Neural cell (in vitro differentiated cells): Measurements from ENCODE around the gene QSOX2. TPM values are rescaled to one million over a fixed set of nuclear protein-coding genes. Genes with fewer than 3 reads are reported as not detected.

Source experiments
- H2AFZ ChIP-seq: fragments of 200-600, 300-800 bp; sonication (generic), shearing (Covaris generic); 2 replicates; pipeline ENCODE4 v1.6.0; 2014; ENCODE audit warnings: low read depth, mild to moderate bottlenecking, antibody characterized with exemption, low read length, moderate library complexity
- H3F3A ChIP-seq: fragments of 200-600 bp; shearing (Covaris generic); 2 replicates; pipeline ENCODE4 v1.6.1; 2016; ENCODE audit warnings: mild to moderate bottlenecking, moderate library complexity, mixed read lengths, antibody characterized with exemption, low read length; ENCODE audit not compliant: insufficient read depth, poor library complexity, severe bottlenecking
- H3K27ac ChIP-seq: fragments of 200-600, 300-800 bp; sonication (generic), shearing (Covaris generic); 2 replicates; pipeline ENCODE4 v1.5.1; 2014; ENCODE audit warnings: mild to moderate bottlenecking, low read length, moderate library complexity
- H3K27me3 ChIP-seq: fragments of 300-800, 200-600 bp; sonication (generic), shearing (Covaris generic); 2 replicates; pipeline ENCODE4 v1.6.0; 2014; ENCODE audit warnings: mild to moderate bottlenecking, low read depth, low read length, moderate library complexity; ENCODE audit not compliant: insufficient read depth
- H3K36me3 ChIP-seq: fragments of 300-800, 200-600 bp; sonication (generic), shearing (Covaris generic); 2 replicates; pipeline ENCODE4 v1.5.1; 2014; ENCODE audit warnings: mild to moderate bottlenecking, antibody characterized with exemption, low read length, moderate library complexity; ENCODE audit not compliant: insufficient read depth
- H3K4me2 ChIP-seq: fragments of 300-800, 200-600 bp; sonication (generic), shearing (Covaris generic); 2 replicates; pipeline ENCODE4 v1.6.0; 2014; ENCODE audit warnings: mild to moderate bottlenecking, low read length
- H3K4me3 ChIP-seq: fragments of 300-800, 200-600 bp; sonication (generic), shearing (Covaris generic); 2 replicates; pipeline ENCODE4 v1.5.1; 2014; ENCODE audit warnings: mild to moderate bottlenecking, low read length, moderate library complexity
- H3K79me2 ChIP-seq: fragments of 200-600 bp; shearing (Covaris generic); replicated peaks from 2 replicates; pipeline ENCODE4 v1.6.0; 2014; ENCODE audit warnings: mild to moderate bottlenecking, low read length, moderate library complexity; ENCODE audit not compliant: insufficient read depth
- H3K9ac ChIP-seq: fragments of 300-800, 200-600 bp; sonication (generic), shearing (Covaris generic); 2 replicates; pipeline ENCODE4 v1.6.1; 2016; ENCODE audit warnings: mild to moderate bottlenecking, low read length, mixed read lengths
- H3K9me2 ChIP-seq: fragments of 200-600 bp; shearing (Covaris generic); 2 replicates; pipeline ENCODE4 v1.6.1; 2016; ENCODE audit warnings: mild to moderate bottlenecking, low read length, mixed read lengths; ENCODE audit not compliant: insufficient read depth
- H3K9me3 ChIP-seq: fragments of 200-600, 300-800 bp; sonication (generic), shearing (Covaris generic); 2 replicates; pipeline ENCODE4 v1.6.1; 2016; ENCODE audit warnings: mild to moderate bottlenecking, mixed run types, low read length, moderate library complexity, mixed read lengths
- H4K20me1 ChIP-seq: fragments of 200-600 bp; shearing (Covaris generic); 2 replicates; pipeline ENCODE4 v1.6.1; 2016; ENCODE audit warnings: mild to moderate bottlenecking, mixed run types; ENCODE audit not compliant: insufficient read depth
- CTCF ChIP-seq: fragments of 450-650 bp; IDR thresholded peaks from 2 replicates; pipeline ENCODE4 v1.5.1; 2014; ENCODE audit warnings: antibody characterized with exemption, mild to moderate bottlenecking, moderate library complexity; ENCODE audit not compliant: poor library complexity, severe bottlenecking
- EP300 ChIP-seq: fragments of 450-650 bp; conservative IDR thresholded peaks from 2 replicates; pipeline ENCODE4 v1.6.1; 2014; ENCODE audit warnings: antibody characterized with exemption, mild to moderate bottlenecking, moderate library complexity; ENCODE audit not compliant: poor library complexity, severe bottlenecking
- EZH2 ChIP-seq: fragments of 200-600, 300-800 bp; shearing (Covaris generic), sonication (generic); IDR thresholded peaks from 2 replicates; pipeline ENCODE4 v1.6.1; 2014; ENCODE audit warnings: antibody characterized with exemption, low read length, borderline replicate concordance, mild to moderate bottlenecking; ENCODE audit not compliant: insufficient read depth, poor library complexity, severe bottlenecking
- MXI1 ChIP-seq: fragments of 450-650 bp; conservative IDR thresholded peaks from 2 replicates; pipeline ENCODE4 v1.6.1; 2014; ENCODE audit warnings: antibody characterized with exemption, mild to moderate bottlenecking; ENCODE audit not compliant: poor library complexity, severe bottlenecking
- POLR2AphosphoS5 ChIP-seq: IDR thresholded peaks from 2 replicates; pipeline ENCODE4 v1.6.1; 2012
- RAD21 ChIP-seq: fragments of 450-650 bp; conservative IDR thresholded peaks from 2 replicates; pipeline ENCODE4 v1.6.1; 2014; ENCODE audit warnings: antibody characterized with exemption, mild to moderate bottlenecking, moderate library complexity
- SMC3 ChIP-seq: fragments of 450-650 bp; conservative IDR thresholded peaks from 2 replicates; pipeline ENCODE4 v1.6.1; 2014; ENCODE audit warnings: antibody characterized with exemption, mild to moderate bottlenecking, moderate library complexity; ENCODE audit not compliant: poor library complexity
- TAF1 ChIP-seq: IDR thresholded peaks from 2 replicates; pipeline ENCODE4 v1.6.1; 2012; ENCODE audit warnings: low read depth
- polyA plus RNA-seq: library from polyadenylated mRNA; depleted of rRNA; stranded (reverse); fragments of >200 nt; gene quantifications from 2 replicates; pipeline ENCODE4 v1.2.3, GENCODE V29; 2014
- TF ChIP-seq, protein P1 (sequence below): IDR thresholded peaks from 2 replicates; pipeline ENCODE4 v1.6.1; 2012; ENCODE audit warnings: borderline replicate concordance

Gene QSOX2
- polyA plus RNA-seq, 1 donor from 2014 or later = 20.7 TPM

- H3K9me3 ChIP-seq = no peaks in the 10 kb centered on the region
- no peak for TF ChIP-seq EP300
- no peak for TF ChIP-seq CTCF
- no peak overlapping the region for H3K4me3 ChIP-seq
- no peaks in the 10 kb centered on the region for H3K27me3 ChIP-seq
- H4K20me1 ChIP-seq = no peaks in the 10 kb centered on the region
- no peak overlapping the region for H3K27ac ChIP-seq
- no peak overlapping the region for H2AFZ ChIP-seq
- no peaks in the 10 kb centered on the region for H3K79me2 ChIP-seq
- H3K9me2 ChIP-seq = no peaks in the 10 kb centered on the region
- no peak overlapping the region for H3K4me2 ChIP-seq
- H3K9ac ChIP-seq = no peak overlapping the region
- H3F3A ChIP-seq = no peaks in the 10 kb centered on the region
- H3K36me3 ChIP-seq = no peaks in the 10 kb centered on the region
Measured at GRCh38 chr9:136265561-136266355, 20.1 kb upstream of the QSOX2 start.

DNA sequence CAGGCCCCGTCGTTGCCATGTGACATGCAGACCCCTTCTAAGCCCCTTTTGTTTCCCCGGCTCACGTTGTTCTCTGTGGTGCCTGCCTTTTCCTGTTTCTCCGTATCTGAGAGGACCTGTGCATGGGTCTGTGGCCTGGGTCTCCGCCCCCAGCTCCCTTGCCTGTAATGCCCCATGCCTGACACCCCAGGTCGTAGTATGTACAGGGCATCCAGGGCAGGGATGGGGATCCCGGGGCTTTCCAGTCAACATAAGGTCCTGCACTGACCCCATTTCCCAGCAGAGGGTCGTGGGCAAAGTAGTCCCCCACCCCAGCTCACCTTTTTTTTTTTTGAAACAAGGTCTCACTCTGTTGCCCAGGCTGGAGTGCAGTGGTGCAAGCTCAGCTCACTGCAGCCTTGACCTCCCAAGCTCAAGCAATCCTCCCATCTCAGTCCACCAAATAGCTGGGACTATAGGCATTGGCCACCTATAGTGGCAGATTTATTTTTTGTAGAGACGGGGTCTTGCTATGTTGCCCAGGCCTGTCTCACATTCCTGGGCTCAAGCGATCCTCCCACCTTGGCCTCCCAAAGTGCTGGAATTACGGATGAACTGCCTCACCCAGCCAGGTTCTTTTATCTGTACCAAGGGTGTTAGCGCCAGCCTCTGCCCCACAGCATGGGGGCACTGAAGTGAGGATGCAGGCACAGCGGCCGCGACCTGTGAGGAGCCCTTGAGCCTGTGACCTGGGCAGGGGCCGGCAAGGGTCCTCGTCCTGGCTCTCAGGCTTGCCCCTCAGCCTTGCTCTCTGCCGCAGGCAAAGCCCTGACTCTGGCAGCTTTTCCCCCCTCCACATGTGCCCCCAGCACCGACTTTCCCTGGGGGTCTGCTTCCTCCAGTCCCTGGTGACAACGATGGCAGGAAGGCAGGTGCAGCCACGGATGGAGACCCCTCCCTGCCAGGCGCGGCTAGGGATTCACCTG lies 19.1 kb upstream of the QSOX2 start:
- H3K4me3 ChIP-seq = no peak overlapping the region
- no peaks in the 10 kb centered on the region for H3K27me3 ChIP-seq
- no peak for TF ChIP-seq SMC3
- no peak for TF ChIP-seq EP300
- TF ChIP-seq, protein P1, sequence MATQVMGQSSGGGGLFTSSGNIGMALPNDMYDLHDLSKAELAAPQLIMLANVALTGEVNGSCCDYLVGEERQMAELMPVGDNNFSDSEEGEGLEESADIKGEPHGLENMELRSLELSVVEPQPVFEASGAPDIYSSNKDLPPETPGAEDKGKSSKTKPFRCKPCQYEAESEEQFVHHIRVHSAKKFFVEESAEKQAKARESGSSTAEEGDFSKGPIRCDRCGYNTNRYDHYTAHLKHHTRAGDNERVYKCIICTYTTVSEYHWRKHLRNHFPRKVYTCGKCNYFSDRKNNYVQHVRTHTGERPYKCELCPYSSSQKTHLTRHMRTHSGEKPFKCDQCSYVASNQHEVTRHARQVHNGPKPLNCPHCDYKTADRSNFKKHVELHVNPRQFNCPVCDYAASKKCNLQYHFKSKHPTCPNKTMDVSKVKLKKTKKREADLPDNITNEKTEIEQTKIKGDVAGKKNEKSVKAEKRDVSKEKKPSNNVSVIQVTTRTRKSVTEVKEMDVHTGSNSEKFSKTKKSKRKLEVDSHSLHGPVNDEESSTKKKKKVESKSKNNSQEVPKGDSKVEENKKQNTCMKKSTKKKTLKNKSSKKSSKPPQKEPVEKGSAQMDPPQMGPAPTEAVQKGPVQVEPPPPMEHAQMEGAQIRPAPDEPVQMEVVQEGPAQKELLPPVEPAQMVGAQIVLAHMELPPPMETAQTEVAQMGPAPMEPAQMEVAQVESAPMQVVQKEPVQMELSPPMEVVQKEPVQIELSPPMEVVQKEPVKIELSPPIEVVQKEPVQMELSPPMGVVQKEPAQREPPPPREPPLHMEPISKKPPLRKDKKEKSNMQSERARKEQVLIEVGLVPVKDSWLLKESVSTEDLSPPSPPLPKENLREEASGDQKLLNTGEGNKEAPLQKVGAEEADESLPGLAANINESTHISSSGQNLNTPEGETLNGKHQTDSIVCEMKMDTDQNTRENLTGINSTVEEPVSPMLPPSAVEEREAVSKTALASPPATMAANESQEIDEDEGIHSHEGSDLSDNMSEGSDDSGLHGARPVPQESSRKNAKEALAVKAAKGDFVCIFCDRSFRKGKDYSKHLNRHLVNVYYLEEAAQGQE = no peak
- no peak for TF ChIP-seq TAF1
- TF ChIP-seq EZH2 = no peak
- no peak for TF ChIP-seq POLR2AphosphoS5
- no peak for TF ChIP-seq CTCF
- TF ChIP-seq RAD21 = no peak
- no peak for TF ChIP-seq MXI1
- H2AFZ ChIP-seq = no peak overlapping the region
- no peaks in the 10 kb centered on the region for H3F3A ChIP-seq
- no peaks in the 10 kb centered on the region for H3K9me3 ChIP-seq
- H3K36me3 ChIP-seq = no peaks in the 10 kb centered on the region
- no peak overlapping the region for H3K9ac ChIP-seq
- H3K79me2 ChIP-seq = no peaks in the 10 kb centered on the region
- no peaks in the 10 kb centered on the region for H4K20me1 ChIP-seq
- H3K4me2 ChIP-seq = no peak overlapping the region
- no peaks in the 10 kb centered on the region for H3K9me2 ChIP-seq
- H3K27ac ChIP-seq = no peak overlapping the region
